Measurements from ENCODE around the gene KLK13. TPM values are rescaled to one million over a fixed set of nuclear protein-coding genes. Genes with fewer than 3 reads are reported as not detected.

The KLK13 gene
- total and polyA plus RNA-seq, 2 of the 13 experiments (the other 11 are each of a cell fraction or from before 2014, with no cell fraction given), result 0.09 TPM; not detected in 1

DNA sequence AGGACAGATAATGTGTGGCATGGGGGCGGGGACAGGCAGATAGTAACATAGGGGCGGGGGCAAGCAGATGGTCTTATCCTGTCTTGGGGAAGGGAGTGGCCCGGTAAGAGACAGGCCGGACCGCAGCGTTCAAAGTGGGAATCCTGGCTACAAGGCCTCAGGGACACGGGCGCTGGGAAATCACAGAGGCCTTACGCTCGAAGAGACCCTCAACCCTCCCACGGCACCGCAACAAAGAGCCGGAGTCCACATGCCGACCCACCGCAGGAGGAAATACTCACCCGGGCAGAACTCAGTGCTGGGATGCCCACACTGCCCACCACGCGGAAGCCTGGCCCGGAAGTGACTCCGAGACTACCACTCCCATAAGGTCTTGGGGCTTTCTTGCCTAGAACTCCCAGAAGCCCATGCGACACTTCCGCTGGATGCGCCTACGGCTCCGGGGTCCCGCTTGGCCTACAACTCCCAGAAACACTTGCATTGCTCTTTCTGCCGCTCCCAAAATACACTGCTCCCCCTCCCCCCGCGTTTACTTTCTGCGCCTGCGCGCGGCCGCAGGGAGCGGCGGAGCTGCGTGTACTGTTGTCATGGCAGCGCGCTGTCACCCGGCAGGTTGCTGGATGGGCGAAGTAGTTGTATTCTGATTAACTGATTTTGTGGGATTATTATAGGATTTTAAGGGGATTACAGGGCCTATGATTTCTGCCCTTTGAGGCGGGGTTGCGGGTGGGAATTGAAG is 43.3 kb upstream of the KLK13 start, which contains the start of gene CTU1 (continued):
- no peak; the same call in 1 of the 2 replicates for TF ChIP-seq MTERF4 (CRISPR knock-in tag; IDR thresholded peaks at IDR 0.05)
- TF ChIP-seq U2AF2 (IDR thresholded peaks at IDR 0.05; ENCODE audit: low read depth, low read length), result peak; percentile 90; the same call in 1 of the 2 replicates
- TF ChIP-seq SP5 (CRISPR knock-in tag; IDR thresholded peaks at IDR 0.05; ENCODE audit: borderline replicate concordance, low read depth), result 0 out of 2 replicates have a peak, but pooled peaks have one; percentile 28
- TF ChIP-seq DR1 (CRISPR knock-in tag; IDR thresholded peaks at IDR 0.05), result no peak
- TF ChIP-seq ZKSCAN8 (CRISPR knock-in tag; IDR thresholded peaks at IDR 0.05; ENCODE audit: borderline replicate concordance), result no peak
- TF ChIP-seq SRSF4 (IDR thresholded peaks at IDR 0.05; ENCODE audit: low read depth, low read length, poor library complexity, severe bottlenecking), result no peak
- TF ChIP-seq ZNF17 (CRISPR knock-in tag; IDR thresholded peaks at IDR 0.05), result no peak
- TF ChIP-seq, protein P1, sequence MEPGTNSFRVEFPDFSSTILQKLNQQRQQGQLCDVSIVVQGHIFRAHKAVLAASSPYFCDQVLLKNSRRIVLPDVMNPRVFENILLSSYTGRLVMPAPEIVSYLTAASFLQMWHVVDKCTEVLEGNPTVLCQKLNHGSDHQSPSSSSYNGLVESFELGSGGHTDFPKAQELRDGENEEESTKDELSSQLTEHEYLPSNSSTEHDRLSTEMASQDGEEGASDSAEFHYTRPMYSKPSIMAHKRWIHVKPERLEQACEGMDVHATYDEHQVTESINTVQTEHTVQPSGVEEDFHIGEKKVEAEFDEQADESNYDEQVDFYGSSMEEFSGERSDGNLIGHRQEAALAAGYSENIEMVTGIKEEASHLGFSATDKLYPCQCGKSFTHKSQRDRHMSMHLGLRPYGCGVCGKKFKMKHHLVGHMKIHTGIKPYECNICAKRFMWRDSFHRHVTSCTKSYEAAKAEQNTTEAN (CRISPR knock-in tag; conservative IDR thresholded peaks at IDR 0.05), result no peak
- TF ChIP-seq ZNF510 (CRISPR knock-in tag; IDR thresholded peaks at IDR 0.05; ENCODE audit: low read depth), result no peak
- no peak for TF ChIP-seq MED8 (CRISPR knock-in tag; IDR thresholded peaks at IDR 0.05; ENCODE audit: insufficient replicate concordance)
- no peak for TF ChIP-seq TBP (CRISPR knock-in tag; IDR thresholded peaks at IDR 0.05)
- TF ChIP-seq ZNF772 (CRISPR knock-in tag; IDR thresholded peaks at IDR 0.05), result no peak
- no peak for TF ChIP-seq CHCHD3 (CRISPR knock-in tag; IDR thresholded peaks at IDR 0.05)
- TF ChIP-seq NFIB (CRISPR knock-in tag; IDR thresholded peaks at IDR 0.05; ENCODE audit: borderline replicate concordance), result no peak
- TF ChIP-seq HDAC6 (IDR thresholded peaks at IDR 0.05; ENCODE audit: low read depth, low read length), result no peak
- no peak for TF ChIP-seq PREB (CRISPR knock-in tag; IDR thresholded peaks at IDR 0.05)
- TF ChIP-seq THYN1 (CRISPR knock-in tag; IDR thresholded peaks at IDR 0.05; ENCODE audit: borderline replicate concordance, low read depth), result no peak
- peak; percentile 57 for TF ChIP-seq ERF (CRISPR knock-in tag; IDR thresholded peaks at IDR 0.05)
- peak; percentile 73 for TF ChIP-seq YY1 (IDR thresholded peaks at IDR 0.05; ENCODE audit: insufficient read depth, insufficient replicate concordance, low read depth, low read length)
- TF ChIP-seq JUN (CRISPR knock-in tag; IDR thresholded peaks at IDR 0.05), result no peak
- TF ChIP-seq, protein P2, sequence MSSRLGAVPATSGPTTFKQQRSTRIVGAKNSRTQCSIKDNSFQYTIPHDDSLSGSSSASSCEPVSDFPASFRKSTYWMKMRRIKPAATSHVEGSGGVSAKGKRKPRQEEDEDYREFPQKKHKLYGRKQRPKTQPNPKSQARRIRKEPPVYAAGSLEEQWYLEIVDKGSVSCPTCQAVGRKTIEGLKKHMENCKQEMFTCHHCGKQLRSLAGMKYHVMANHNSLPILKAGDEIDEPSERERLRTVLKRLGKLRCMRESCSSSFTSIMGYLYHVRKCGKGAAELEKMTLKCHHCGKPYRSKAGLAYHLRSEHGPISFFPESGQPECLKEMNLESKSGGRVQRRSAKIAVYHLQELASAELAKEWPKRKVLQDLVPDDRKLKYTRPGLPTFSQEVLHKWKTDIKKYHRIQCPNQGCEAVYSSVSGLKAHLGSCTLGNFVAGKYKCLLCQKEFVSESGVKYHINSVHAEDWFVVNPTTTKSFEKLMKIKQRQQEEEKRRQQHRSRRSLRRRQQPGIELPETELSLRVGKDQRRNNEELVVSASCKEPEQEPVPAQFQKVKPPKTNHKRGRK (CRISPR knock-in tag; IDR thresholded peaks at IDR 0.05), result no peak
- no peak for TF ChIP-seq KLF15 (CRISPR knock-in tag; IDR thresholded peaks at IDR 0.05; ENCODE audit: borderline replicate concordance)
- no peak for TF ChIP-seq CERS6 (CRISPR knock-in tag; IDR thresholded peaks at IDR 0.05)
- no peak for TF ChIP-seq ZNF670 (CRISPR knock-in tag; IDR thresholded peaks at IDR 0.05; ENCODE audit: borderline replicate concordance)
